HepG2 (cell line): ENCODE data around the gene IL17RC. TPM values are rescaled to one million over a fixed set of nuclear protein-coding genes. Genes with fewer than 3 reads are reported as not detected.
A peak's percentile ranks its signal among the peaks of the same experiment; 100 is the strongest.

ENCODE experiments used
- AGO1 ChIP-seq: fragments of 200-400 bp; formaldehyde crosslinking; IDR thresholded peaks from 2 replicates; pipeline ENCODE4 v1.6.1; 2017; ENCODE audit warnings: mild to moderate bottlenecking, low read depth, low read length, moderate library complexity; ENCODE audit not compliant: poor library complexity, severe bottlenecking
- ATF5 ChIP-seq: sonication (generic); formaldehyde crosslinking; IDR thresholded peaks from 2 replicates; pipeline ENCODE4 v1.4.0; 2020; ENCODE audit warnings: mild to moderate bottlenecking, low read depth, missing genetic modification reagents
- ATF7 ChIP-seq, 2 experiments: fragments of 450-650 bp in 1 of 2; sonication (generic) in 1 of 2; formaldehyde crosslinking in 1 of 2; IDR thresholded peaks; 2 replicates each; pipeline versions ENCODE4 v1.4.0 to v1.6.1; 2016 to 2020; ENCODE audit warnings: antibody characterized with exemption in 1 of 2, mild to moderate bottlenecking in 1 of 2, missing genetic modification reagents in 1 of 2
- DDIT3 ChIP-seq: sonication (generic); formaldehyde crosslinking; IDR thresholded peaks from 2 replicates; pipeline ENCODE4 v1.4.0; 2020; ENCODE audit warnings: mild to moderate bottlenecking, missing genetic modification reagents
- GZF1 ChIP-seq: sonication (generic); formaldehyde crosslinking; IDR thresholded peaks from 2 replicates; pipeline ENCODE4 v1.5.1; 2020; ENCODE audit warnings: mild to moderate bottlenecking, missing genetic modification reagents
- JUN ChIP-seq: sonication (generic); formaldehyde crosslinking; IDR thresholded peaks from 2 replicates; pipeline ENCODE4 v1.4.0; 2020; ENCODE audit warnings: mild to moderate bottlenecking, missing genetic modification reagents
- KAT8 ChIP-seq: IDR thresholded peaks from 2 replicates; pipeline ENCODE4 v1.6.1; 2016; ENCODE audit warnings: missing genetic modification reagents, missing compliant biosample characterization
- KDM4B ChIP-seq: sonication (generic); formaldehyde crosslinking; IDR thresholded peaks from 2 replicates; pipeline ENCODE4 v1.4.0; 2020; ENCODE audit warnings: missing genetic modification reagents
- MED1 ChIP-seq: sonication (generic); formaldehyde crosslinking; IDR thresholded peaks from 2 replicates; pipeline ENCODE4 v1.4.0; 2020; ENCODE audit warnings: missing genetic modification reagents
- MEF2D ChIP-seq: sonication (generic); formaldehyde crosslinking; IDR thresholded peaks from 2 replicates; pipeline ENCODE4 v1.5.1; 2020; ENCODE audit warnings: mild to moderate bottlenecking, missing genetic modification reagents
- NFIC ChIP-seq: IDR thresholded peaks from 2 replicates; pipeline ENCODE4 v1.6.1; 2012; ENCODE audit warnings: mild to moderate bottlenecking, low read length, inconsistent platforms
- PAXIP1 ChIP-seq: sonication (generic); formaldehyde crosslinking; conservative IDR thresholded peaks from 2 replicates; pipeline ENCODE4 v1.4.0; 2020; ENCODE audit warnings: mild to moderate bottlenecking, missing genetic modification reagents, moderate library complexity
- SSRP1 ChIP-seq: IDR thresholded peaks from 2 replicates; pipeline ENCODE4 v1.6.1; 2016; ENCODE audit warnings: control low read depth
- YEATS4 ChIP-seq: sonication (generic); formaldehyde crosslinking; IDR thresholded peaks from 2 replicates; pipeline ENCODE4 v1.4.0; 2020; ENCODE audit warnings: missing genetic modification reagents, borderline replicate concordance
- ZNF333 ChIP-seq: sonication (generic); formaldehyde crosslinking; IDR thresholded peaks from 2 replicates; pipeline ENCODE4 v1.4.0; 2020; ENCODE audit warnings: mild to moderate bottlenecking, missing genetic modification reagents, borderline replicate concordance
- ZZZ3 ChIP-seq: sonication (generic); formaldehyde crosslinking; IDR thresholded peaks from 2 replicates; pipeline ENCODE4 v1.4.0; 2020; ENCODE audit warnings: missing genetic modification reagents, mild to moderate bottlenecking, borderline replicate concordance
- polyA plus RNA-seq, 8 experiments: library from polyadenylated mRNA; depleted of rRNA in 3 of 8; stranded (reverse) in 7 of 8; unstranded in 1 of 8; fragments of >200 nt; fragmentation: Illumina TruSeq in 4 of 8; extraction: Trizol in 4 of 8; gene quantifications; 2 replicates each; pipeline versions ENCODE4 v1.2.1 to v1.2.3, GENCODE V29; 2011 to 2016; ENCODE audit warnings: low read depth in 4 of 8, missing spikeins in 1 of 8, mixed read lengths in 1 of 8; ENCODE audit not compliant: insufficient read depth in 1 of 8
- total RNA-seq, 5 experiments: library from RNA; depleted of rRNA; stranded (reverse); fragments of >200 nt; fragmentation: Illumina TruSeq; extraction: Trizol; gene quantifications; 2 replicates each; pipeline ENCODE4 v1.2.3, GENCODE V29; 2016; ENCODE audit warnings: low read depth in 1 of 5
- TF ChIP-seq, protein P1 (sequence below): sonication (generic); formaldehyde crosslinking; IDR thresholded peaks from 2 replicates; pipeline ENCODE4 v1.5.1; 2020; ENCODE audit warnings: missing genetic modification reagents, mild to moderate bottlenecking, borderline replicate concordance
- TF ChIP-seq, protein P2 (sequence below): sonication (generic); formaldehyde crosslinking; IDR thresholded peaks from 2 replicates; pipeline ENCODE4 v1.4.0; 2020; ENCODE audit warnings: mild to moderate bottlenecking, missing genetic modification reagents, borderline replicate concordance
- TF ChIP-seq, protein P3 (sequence below): sonication (generic); formaldehyde crosslinking; IDR thresholded peaks from 2 replicates; pipeline ENCODE4 v1.8.0; 2022; ENCODE audit warnings: low read depth, missing genetic modification reagents

IL17RC gene
- total and polyA plus RNA-seq, 2 of the 13 experiments (the other 11 are each of a cell fraction or from before 2014, with no cell fraction given), result 20.7 to 24.0 TPM

DNA sequence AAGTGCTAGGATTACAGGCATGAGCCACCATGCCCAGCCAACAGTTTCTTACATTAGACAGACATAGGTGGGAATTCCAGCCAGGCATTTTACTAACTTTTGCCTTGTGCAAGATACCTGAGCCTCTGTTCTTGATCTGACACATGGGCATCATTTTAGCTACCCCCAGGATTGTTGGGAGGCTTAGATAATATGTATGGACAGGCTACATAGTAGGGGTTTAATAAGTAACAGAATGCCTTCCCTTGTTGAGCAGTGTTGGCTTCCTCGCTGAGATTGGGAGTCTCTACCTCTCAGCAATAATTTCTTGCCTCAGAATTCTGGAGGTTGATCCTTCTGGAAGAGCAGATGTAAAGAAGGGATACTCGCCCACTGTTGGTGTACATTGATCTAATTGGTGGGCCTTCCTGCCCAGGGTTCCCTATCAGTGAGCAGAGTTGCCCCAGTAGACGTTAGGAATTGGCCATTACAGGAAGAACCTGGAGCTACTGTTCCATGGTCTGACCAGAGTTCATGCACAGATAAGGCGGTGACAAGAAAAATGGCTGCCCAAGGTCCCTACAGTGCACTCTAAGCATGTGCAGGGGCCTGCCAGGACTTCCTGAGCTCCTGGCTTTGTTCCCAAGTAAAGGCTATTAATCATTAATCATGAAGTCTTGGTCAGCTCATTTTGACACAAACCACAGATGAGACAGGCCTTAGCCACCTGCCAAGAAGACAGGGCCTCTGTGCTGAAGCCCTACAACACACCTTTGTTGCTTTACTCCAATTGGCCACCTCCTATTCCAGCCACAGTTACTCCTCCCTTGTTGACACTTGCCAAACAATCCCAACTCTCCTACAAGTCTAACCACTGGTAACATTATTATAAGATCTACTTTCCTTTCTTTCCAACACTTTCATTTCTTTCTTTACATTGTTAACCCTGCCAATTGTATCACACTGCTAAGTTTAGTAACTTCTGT, 19.2 kb upstream of the IL17RC start (continued):
- TF ChIP-seq, protein P1, sequence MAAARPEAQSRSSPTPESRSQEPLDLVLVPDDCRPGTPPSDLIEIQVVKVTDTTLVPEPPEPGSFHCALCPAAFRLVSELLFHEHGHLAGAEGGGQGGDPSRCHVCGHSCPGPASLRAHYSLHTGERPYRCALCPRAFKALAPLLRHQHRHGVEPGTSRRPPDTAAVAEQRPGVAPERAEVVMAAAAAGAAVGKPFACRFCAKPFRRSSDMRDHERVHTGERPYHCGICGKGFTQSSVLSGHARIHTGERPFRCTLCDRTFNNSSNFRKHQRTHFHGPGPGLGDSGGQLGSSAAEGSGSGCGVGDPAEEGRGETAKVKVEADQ (CRISPR knock-in tag), result no peak
- TF ChIP-seq KAT8 (CRISPR knock-in tag) (peak; percentile 68), ZZZ3 (no peak), KDM4B (no peak; the same call in 1 of the 2 replicates), PAXIP1 (CRISPR knock-in tag) (peak; percentile 91), MED1 (CRISPR knock-in tag) (peak; percentile 66; the same call in 1 of the 2 replicates), GZF1 (CRISPR knock-in tag) (no peak), ZNF333 (CRISPR knock-in tag) (no peak), YEATS4 (CRISPR knock-in tag) (peak; percentile 60; the same call in 1 of the 2 replicates), AGO1 (no peak), JUN (CRISPR knock-in tag) (no peak), MEF2D (CRISPR knock-in tag) (peak; percentile 50; the same call in 1 of the 2 replicates), ATF7 (IDR thresholded peaks at IDR 0.05) (no peak), ATF7 (CRISPR knock-in tag; IDR thresholded peaks at IDR 0.05) (no peak), ATF5 (CRISPR knock-in tag) (peak; percentile 26; the same call in 1 of the 2 replicates), NFIC (peak; percentile 55), DDIT3 (CRISPR knock-in tag) (no peak), SSRP1 (CRISPR knock-in tag) (no peak)
- TF ChIP-seq, protein P2, sequence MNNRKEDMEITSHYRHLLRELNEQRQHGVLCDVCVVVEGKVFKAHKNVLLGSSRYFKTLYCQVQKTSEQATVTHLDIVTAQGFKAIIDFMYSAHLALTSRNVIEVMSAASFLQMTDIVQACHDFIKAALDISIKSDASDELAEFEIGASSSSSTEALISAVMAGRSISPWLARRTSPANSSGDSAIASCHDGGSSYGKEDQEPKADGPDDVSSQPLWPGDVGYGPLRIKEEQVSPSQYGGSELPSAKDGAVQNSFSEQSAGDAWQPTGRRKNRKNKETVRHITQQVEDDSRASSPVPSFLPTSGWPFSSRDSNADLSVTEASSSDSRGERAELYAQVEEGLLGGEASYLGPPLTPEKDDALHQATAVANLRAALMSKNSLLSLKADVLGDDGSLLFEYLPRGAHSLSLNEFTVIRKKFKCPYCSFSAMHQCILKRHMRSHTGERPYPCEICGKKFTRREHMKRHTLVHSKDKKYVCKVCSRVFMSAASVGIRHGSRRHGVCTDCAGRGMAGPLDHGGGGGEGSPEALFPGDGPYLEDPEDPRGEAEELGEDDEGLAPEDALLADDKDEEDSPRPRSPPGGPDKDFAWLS (CRISPR knock-in tag), result no peak
- TF ChIP-seq, protein P3, sequence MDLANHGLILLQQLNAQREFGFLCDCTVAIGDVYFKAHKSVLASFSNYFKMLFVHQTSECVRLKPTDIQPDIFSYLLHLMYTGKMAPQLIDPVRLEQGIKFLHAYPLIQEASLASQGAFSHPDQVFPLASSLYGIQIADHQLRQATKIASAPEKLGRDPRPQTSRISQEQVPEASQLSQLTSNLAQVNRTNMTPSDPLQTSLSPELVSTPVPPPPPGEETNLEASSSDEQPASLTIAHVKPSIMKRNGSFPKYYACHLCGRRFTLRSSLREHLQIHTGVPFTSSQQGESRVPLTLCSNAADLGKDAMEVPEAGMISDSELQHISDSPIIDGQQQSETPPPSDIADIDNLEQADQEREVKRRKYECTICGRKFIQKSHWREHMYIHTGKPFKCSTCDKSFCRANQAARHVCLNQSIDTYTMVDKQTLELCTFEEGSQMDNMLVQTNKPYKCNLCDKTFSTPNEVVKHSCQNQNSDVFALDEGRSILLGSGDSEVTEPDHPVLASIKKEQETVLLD (CRISPR knock-in tag), result no peak
